ENCODE measurements around the gene SLMAP.

- TF ChIP-seq CTCF (IDR thresholded peaks at IDR 0.05; ENCODE audit: insufficient read depth, low read length, poor library complexity, severe bottlenecking) (no peak), EZH2phosphoT487 (conservative IDR thresholded peaks at IDR 0.05; ENCODE audit: low read length) (no peak)
These were observed 65.7 kb downstream of the SLMAP start for GRCh38 chr3:57821765-57822164.
